Measurements from ENCODE around the gene TMEM184B.

DNA sequence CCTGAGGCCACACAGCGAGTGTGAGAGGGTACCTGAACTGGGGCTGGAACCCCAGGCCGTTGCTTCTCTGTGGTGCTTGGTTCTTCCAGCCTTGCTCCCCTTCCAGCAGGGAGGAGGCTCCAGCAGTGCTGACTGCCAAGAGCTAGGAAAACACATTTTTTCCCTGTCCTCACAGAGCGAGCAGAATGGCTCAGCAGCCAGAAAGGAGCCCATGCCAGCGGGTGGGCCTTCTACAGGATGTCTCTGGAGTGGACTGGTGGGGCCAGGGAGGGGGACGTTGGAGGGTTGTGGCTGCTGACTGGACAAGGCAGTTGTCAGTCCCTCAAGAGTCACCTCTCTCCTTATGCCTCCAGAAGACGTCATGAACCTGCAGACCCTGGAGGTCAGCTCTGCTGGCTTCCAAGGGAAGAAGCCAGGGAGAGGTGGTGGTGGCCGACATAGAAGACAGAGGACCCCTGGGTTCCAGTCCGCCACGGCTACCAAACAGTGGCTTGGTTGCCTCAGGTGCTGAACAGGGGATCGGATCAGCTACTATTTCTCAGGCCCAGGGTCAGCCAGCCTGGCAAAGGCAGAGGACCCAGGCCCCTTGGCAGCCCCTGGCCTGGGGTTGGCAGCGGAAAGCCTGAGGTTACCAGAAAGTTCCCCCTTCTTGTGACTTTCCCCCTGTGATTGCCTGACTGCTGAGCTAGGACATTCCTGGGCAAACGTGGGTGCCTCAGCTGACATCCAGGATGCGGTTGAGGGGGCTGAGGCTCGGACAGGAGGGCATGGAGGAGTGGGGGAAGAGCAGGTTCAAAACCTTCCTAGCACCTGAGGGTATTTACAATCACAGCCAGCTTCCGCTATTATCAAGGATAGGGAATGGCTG, 67.3 kb downstream of the TMEM184B start:
- TF ChIP-seq ZNF8 (CRISPR knock-in tag; IDR thresholded peaks at IDR 0.05) (no peak), TCF4 (CRISPR knock-in tag; IDR thresholded peaks at IDR 0.05; ENCODE audit: borderline replicate concordance) (no peak), RARB (CRISPR knock-in tag; IDR thresholded peaks at IDR 0.05) (no peak)
- TF ChIP-seq, protein P1, sequence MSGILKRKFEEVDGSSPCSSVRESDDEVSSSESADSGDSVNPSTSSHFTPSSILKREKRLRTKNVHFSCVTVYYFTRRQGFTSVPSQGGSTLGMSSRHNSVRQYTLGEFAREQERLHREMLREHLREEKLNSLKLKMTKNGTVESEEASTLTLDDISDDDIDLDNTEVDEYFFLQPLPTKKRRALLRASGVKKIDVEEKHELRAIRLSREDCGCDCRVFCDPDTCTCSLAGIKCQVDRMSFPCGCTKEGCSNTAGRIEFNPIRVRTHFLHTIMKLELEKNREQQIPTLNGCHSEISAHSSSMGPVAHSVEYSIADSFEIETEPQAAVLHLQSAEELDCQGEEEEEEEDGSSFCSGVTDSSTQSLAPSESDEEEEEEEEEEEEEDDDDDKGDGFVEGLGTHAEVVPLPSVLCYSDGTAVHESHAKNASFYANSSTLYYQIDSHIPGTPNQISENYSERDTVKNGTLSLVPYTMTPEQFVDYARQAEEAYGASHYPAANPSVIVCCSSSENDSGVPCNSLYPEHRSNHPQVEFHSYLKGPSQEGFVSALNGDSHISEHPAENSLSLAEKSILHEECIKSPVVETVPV (CRISPR knock-in tag; IDR thresholded peaks at IDR 0.05) = no peak
